Stimulated activated CD8-positive, alpha-beta memory T cell treated with anti-CD3 and anti-CD28 coated beads, Interleukin-7, amount 100 ng/mL, for 1 hour (primary cell): Measurements from ENCODE around the gene HOXD1.

Experiments
- DNase-seq, 2 donors: peaks; one replicate each; pipeline ENCODE4 v3.0.0-alpha.2; 2020; ENCODE audit warnings: low read depth in 2 of 2

Gene HOXD1

GRCh38 chr2:176182671-176183070, 5.8 kb upstream of the HOXD1 start:
- no peak for DNase-seq

- no peak for DNase-seq
Observed at GRCh38 chr2:176184749-176185148, 3.7 kb upstream of the HOXD1 start.

GRCh38 chr2:176186024-176186423, 2.4 kb upstream of the HOXD1 start:
- DNase-seq = no peak

GRCh38 chr2:176187200-176187898, 1.1 kb upstream of the HOXD1 start:
- DNase-seq = no peak

GRCh38 chr2:176188774-176189680, 559 bp downstream of the HOXD1 start:
- no peak for DNase-seq

GRCh38 chr2:176189681-176190641, 1.5 kb downstream of the HOXD1 start:
- DNase-seq = no peak

- DNase-seq = no peak
Observed at GRCh38 chr2:176192351-176192750, 3.9 kb downstream of the HOXD1 start.

- DNase-seq = no peak
Observed at GRCh38 chr2:176193048-176193447, 4.6 kb downstream of the HOXD1 start.

GRCh38 chr2:176199902-176200301, 11.4 kb downstream of the HOXD1 start:
- no peak for DNase-seq

- no peak for DNase-seq
Observed at GRCh38 chr2:176200971-176201370, 12.5 kb downstream of the HOXD1 start.

- DNase-seq = no peak
Observed at GRCh38 chr2:176202491-176202890, 14.0 kb downstream of the HOXD1 start.

GRCh38 chr2:176205126-176205525, 16.7 kb downstream of the HOXD1 start:
- DNase-seq = no peak

GRCh38 chr2:176206136-176206535, 17.7 kb downstream of the HOXD1 start:
- no peak for DNase-seq

GRCh38 chr2:176206682-176207081, 18.2 kb downstream of the HOXD1 start:
- DNase-seq = no peak

GRCh38 chr2:176211110-176211509, 22.6 kb downstream of the HOXD1 start:
- DNase-seq = no peak

GRCh38 chr2:176212276-176212675, 23.8 kb downstream of the HOXD1 start:
- DNase-seq = no peak

- no peak for DNase-seq
Observed at GRCh38 chr2:176213406-176213805, 24.9 kb downstream of the HOXD1 start.

- DNase-seq = no peak
Observed at GRCh38 chr2:176227874-176228273, 39.4 kb downstream of the HOXD1 start.

- DNase-seq = no peak
Observed at GRCh38 chr2:176234156-176234555, 45.7 kb downstream of the HOXD1 start.

GRCh38 chr2:176234940-176235339, 46.5 kb downstream of the HOXD1 start:
- no peak for DNase-seq

GRCh38 chr2:176237456-176237855, 49.0 kb downstream of the HOXD1 start:
- DNase-seq = no peak

- DNase-seq = no peak
Observed at GRCh38 chr2:176239031-176239430, 50.6 kb downstream of the HOXD1 start.
